GM21825 (cell line): ENCODE data around the gene VTCN1.
"Not testable (repeated sequence)": the region's sequence is repeated elsewhere in the genome, so short reads cannot be mapped to it uniquely, and the experiment has no call there.

Experiments
- ATAC-seq: cut with Tn5 transposase; IDR thresholded peaks from one replicate; pipeline ENCODE4 v1.9.1; 2021; ENCODE audit warnings: mild to moderate bottlenecking, moderate library complexity; ENCODE audit not compliant: unreplicated experiment

The VTCN1 gene

DNA sequence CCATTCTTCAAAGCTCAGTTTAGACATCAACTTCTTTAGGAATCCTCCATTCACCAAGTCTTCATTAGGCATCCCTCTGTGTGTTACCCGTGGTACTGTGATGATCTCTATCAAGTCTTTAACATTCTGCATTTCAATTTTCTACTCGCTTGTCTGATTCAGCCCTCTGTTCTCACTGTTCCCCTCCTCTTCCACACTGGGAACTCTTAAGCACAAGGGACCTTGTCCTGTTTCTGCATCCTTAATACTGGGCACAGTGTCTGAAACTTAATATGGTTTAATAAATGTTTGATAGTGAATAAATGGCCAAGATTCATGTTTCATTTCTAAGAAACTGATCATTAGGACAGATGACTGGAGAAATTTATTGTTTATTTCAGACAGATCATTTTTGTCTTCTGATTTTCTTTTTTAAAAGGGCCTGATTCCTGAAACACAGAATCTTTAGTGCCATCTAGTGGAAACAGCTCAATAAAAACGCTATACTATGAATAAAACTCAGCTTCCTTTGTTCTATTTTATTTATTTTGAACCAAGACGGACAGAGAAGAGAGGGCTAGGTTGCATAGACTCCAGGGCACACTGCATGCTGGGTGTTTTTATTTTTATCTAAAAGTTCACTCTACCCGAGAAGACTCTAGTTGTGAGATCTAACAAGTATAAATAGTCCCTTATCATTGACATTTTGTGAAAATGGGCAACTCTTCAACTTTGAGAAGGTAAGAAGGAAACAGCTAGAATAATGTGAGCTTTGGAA lies 82.2 kb downstream of the VTCN1 start:
- no peak for ATAC-seq

DNA sequence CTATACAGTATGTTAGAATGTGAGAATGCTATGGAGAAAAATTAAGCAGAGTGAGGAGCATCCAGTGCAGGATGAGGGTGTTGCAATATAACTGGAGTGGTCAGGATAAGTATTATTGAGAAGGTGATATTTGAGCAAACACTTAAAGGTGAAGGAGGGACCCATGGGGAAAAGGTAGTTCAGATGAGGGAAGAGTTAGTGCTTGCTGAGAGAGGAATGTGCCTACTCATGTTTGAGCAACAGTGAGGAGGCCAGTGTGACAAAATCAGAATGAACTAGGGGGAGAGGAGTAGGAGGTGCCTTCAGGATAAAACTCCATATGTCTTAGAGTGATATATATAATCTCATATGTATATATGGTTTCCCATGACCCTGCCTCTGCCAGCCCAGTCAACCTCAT lies 82.9 kb downstream of the VTCN1 start:
- no peak for ATAC-seq

DNA sequence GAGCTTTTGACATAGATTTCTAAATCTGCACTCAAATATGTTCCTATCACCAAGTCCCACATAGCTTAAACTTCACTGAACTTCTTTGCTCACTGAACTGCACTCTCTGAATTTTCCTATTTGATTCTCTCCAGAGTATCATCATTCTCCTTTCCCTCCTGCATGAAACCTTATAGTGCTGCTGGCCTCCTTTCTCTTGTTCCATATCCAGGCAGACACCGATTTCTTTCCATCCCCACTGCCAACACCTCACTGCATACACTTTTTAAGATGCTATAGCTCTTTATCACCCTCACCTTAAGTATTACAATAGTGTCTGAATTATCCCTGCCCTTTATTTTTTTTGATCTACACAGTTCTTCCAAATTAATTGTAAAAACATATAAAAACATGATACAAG lies 86.1 kb downstream of the VTCN1 start:
- ATAC-seq = no peak

DNA sequence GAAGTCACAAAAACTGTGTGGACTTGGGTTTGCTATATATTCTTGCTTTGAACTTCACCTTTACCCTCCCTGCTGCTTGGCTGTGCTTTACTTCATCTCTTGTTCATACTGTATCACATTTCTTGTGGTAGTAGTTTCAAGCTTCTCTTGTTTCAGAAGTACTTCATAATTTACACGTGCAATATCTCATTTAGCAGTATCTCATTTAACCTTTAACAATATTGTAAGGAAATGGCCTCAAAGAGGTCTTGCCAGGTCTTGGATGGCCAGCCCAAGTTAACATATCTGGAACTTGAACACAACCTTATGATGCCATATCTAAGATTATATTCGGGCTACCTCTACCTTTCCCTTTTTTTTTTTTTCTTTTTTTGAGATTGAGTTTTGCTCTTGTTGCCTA lies 87.5 kb downstream of the VTCN1 start:
- no peak for ATAC-seq

- ATAC-seq = no peak
These were observed 88.2 kb downstream of the VTCN1 start for GRCh38 chr1:117122330-117123025.

- peak; percentile 93 for ATAC-seq
These were observed 89.0 kb downstream of the VTCN1 start, which contains the start of gene TRIM45 for GRCh38 chr1:117121589-117122329. TSS of gene TRIM45 (minus strand) at chr1:117121749. CDS start at chr1:117121201, 548 bp downstream.

GRCh38 chr1:117120774-117121588 lies 89.7 kb downstream of the VTCN1 start:
- ATAC-seq = no peak

- ATAC-seq = not testable (repeated sequence)
These were observed 91.6 kb downstream of the VTCN1 start for GRCh38 chr1:117119144-117119543.

DNA sequence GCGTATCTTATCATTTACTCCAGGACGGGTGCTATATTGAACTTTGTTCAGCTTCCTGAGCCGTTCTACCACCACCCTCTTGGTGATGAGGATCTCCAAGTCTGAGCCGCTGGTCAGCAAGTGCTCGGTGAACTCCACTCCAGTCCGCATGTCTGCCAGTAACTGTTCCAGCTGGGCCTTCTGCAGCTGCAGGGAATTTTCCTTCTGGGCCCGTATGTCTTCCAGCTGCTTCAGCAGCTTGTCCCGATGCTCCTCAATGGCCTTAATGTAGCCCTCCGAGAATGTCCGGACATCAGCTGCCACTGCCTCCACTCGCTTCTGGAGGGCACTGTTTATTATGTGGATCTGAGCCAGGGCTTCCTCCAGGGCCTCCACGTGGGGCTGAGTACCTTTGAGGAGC lies 92.6 kb downstream of the VTCN1 start:
- no peak for ATAC-seq

- no peak for ATAC-seq
These were observed 93.0 kb downstream of the VTCN1 start for GRCh38 chr1:117117697-117118096.

GRCh38 chr1:117116784-117117130 lies 94.0 kb downstream of the VTCN1 start:
- no peak for ATAC-seq

DNA sequence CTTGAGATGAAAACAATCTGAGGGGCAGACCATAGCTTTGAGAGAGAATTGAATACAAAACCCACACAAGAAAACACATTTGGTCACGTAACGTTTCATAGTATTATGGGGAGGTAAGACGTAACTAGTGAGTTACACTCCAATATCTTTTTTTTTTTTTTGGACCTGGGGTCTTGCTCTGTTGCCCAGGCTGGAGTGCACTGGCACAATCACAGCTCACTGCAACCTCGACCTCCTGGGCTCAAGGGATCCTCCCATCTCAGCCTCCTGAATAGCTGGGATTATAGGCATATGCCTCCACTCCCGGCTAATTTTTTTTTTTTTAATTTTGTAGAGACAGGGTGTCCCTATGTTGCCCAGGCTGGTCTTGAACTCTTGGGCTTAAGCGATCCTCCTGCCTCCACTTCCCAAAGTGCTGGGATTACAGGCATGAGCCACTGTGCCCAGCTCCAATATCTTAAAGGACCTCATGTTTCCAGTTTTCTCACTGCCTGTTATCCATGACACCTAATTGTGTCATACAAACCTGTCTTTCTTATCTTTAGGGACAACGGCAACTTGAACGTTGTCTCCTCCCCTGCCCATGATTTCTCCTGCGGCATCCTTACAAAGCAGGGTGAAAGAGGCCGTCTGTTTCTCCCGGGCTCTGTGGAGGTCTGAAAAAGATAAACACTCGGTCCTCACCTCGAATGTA lies 94.5 kb downstream of the VTCN1 start:
- ATAC-seq = no peak

GRCh38 chr1:117114877-117115276 lies 95.8 kb downstream of the VTCN1 start:
- no peak for ATAC-seq

DNA sequence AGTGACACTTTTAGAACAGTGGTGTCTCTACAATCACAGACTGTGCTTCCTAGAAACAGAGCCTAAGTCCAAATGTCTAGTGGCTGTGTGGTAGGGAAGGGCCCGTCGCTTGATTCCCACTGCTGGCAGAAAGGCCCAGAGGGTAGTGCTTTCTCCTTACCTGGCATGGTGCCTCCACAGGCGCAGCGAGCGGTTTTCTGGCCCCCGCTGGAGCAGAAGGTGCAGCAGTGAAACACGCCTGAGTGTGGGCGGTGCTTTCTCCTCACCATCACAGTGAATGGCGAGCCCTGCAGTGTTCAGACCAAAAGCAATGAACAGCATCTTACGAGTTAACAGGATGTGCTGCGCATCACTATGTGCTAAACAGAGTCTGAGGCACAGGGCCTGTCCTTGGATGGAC lies 97.5 kb downstream of the VTCN1 start:
- ATAC-seq = no peak

DNA sequence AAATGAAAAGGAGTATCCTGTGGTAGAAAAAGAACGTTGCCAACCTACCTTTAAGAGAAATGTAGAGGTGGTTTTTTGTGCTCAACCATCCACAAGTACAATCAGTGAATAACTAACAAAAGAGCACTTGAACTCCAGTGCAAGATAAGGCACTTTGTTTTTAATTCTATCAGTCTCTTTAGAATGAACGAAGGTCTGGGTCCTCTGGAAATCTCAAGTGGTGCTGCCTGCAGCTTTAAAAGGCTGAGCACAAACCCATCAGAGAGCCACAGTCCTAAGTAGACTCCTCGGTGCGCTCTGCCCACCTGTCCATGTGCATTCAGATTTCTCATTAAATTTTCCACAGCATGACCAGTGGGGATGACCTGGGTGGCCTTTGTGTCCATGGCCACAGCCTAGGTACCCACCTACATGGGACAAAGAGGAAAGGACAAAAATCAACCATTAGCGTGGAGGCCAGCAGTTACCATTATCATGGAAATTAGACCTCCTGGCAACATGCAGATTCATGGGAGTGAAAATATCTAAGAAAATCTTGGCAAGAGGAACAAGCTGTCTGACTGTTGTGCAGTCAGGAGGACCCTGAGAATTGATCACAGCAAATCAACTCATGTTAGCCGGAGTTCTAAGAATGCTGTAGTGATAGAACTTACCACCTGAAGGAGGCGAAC lies 98.5 kb downstream of the VTCN1 start:
- ATAC-seq = no peak

GRCh38 chr1:117110774-117111173 lies 100.0 kb downstream of the VTCN1 start:
- no peak for ATAC-seq

DNA sequence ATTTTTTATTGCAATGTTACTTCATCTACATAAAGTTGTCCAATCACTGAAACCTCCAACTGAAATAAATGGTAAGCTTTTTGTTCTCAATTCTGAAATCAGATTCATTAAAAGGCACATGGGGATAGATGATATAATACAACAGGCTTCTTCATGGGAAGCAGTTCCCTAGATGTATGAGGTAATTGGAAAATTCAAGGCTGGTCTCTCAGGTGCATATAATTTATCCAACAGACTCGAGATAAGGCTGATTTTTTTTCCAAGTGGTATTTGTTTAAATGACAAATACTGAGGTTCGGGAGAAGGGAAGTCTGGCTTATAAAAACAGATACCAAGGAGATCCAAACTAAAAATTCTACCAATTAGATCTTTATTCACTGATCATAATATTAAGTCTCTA lies 103.4 kb downstream of the VTCN1 start:
- no peak for ATAC-seq

- no peak for ATAC-seq
These were observed 104.2 kb downstream of the VTCN1 start for GRCh38 chr1:117106478-117106877.

DNA sequence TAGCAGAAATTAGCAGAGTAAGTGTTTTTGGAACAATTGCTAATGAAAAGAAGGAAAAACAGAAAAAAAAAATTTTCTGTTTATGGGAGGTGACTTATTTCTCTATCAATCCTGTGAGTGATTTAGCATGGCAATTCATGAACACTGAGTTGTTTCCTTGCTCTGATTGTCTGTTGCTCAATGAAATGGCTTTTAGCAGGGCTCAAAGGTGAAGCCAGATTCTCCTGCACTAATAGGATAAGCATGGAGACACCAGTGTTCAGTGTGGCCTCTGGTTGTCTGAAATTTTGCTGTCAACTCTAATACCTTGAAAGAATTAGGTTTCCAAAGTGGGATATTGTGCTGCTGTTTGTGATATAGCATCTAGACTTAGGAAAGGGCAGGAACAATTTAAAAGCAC lies 105.0 kb downstream of the VTCN1 start:
- no peak for ATAC-seq

DNA sequence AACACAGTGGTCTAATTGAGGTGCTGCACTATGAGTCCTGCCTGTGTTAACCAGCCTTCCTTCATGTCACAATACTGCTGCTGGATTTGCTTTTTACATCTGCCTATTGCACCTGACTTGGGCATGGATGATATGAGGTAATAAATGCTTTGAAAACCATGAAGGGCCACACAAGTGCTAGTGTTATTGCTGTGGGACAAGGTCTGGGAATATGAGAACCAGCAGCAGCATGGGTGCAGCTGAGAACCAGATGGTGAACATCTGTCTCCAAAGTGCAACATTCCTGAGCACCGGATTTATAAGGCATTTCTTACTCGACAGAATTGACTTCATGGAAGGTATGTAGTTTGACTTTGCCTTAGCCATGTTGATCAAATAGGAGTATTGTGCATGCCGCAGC lies 105.7 kb downstream of the VTCN1 start:
- no peak for ATAC-seq
